ENCODE data around the gene RAB11FIP5.
"Not testable (repeated sequence)": the region's sequence is repeated elsewhere in the genome, so short reads cannot be mapped to it uniquely, and the experiment has no call there.

RAB11FIP5 gene, protein sequence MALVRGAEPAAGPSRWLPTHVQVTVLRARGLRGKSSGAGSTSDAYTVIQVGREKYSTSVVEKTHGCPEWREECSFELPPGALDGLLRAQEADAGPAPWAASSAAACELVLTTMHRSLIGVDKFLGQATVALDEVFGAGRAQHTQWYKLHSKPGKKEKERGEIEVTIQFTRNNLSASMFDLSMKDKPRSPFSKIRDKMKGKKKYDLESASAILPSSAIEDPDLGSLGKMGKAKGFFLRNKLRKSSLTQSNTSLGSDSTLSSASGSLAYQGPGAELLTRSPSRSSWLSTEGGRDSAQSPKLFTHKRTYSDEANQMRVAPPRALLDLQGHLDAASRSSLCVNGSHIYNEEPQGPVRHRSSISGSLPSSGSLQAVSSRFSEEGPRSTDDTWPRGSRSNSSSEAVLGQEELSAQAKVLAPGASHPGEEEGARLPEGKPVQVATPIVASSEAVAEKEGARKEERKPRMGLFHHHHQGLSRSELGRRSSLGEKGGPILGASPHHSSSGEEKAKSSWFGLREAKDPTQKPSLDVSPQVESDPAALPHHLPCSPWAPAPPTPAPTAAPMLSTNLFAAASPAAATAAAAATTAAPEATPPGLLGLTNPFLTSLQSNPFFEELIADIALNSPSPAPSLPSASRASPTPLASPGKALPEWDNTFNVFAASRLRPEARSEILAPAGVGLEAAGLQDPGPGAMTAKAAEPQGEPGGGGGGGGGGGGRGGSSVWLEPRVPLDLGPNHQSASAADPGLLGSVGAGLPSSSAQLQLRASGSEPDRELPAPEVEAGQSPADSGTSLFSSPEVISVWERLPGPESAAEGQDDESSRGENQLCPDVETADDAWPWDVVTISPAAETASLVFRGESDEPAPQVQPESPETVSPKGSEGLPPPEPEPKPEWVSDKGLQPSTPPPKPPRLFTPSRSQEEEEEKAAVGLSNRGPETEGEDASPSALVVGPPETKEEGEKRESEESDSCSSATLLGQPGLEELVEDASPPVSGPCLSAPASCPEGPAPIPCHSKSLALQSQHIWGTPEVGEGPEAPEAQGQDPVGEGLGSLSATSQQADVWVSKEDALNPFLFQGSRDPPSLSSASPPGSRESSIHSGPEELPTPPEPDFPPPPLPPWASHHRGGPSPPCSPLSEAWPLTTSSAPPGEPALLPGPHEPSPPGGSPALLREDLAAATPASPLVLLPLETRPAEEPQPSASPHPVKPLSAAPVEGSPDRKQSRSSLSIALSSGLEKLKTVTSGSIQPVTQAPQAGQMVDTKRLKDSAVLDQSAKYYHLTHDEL (N-terminal part only)
- total RNA-seq: 23.4 reads per million in 2 donors

DNA sequence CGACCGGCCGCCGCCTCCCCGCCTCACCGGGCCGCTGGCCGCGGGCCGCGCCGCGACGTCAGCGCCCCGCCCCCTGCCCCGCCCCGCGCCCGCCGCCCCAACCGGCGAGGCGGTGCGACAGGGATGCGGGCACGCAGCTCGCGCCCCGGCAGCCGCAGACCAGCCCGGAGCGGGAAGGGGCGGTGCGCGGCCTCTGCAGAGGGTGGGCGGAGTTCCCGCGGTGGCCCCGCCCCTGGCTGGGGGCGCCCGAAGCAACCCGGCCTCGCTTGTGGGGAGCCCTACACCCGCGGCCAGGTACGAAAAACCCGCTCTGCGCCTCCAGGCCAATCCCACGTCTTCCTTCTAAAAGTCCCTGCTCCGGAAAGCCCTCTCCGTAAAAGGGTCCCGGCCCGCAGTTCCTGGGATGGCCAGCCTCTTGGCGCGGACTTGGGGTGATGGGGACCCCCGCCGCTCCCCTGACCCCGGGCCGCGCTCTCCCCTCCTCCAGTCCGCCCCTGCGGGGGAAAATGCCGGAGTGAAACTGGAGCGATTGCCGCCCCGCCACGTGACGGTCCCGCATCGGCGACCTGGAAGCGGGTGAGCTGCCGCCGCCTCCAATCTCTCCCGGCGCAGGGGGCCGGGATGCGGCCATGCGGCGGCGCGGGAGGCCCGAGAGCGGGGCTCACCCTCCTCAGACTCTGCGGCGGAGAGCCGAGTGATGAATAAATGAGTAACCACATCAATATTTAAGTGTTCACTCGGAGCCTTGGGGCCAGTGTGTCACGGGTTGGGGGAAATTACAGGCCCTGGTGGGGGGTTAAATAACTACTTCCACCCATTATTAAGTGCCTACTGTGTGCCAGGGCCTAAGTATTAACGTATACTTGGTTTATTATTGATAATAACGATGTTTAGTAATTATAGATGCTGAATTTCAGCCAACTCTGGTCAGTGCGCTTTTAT lies at the start of gene RAB11FIP5:
Gene RAB11FIP5 (minus strand): TSS at position 36 of the 942 bp plus-strand sequence. CDS start 171 bp downstream, outside the sequence.
- DNase-seq: peak; percentile 65 to 80 (median 78)

DNA sequence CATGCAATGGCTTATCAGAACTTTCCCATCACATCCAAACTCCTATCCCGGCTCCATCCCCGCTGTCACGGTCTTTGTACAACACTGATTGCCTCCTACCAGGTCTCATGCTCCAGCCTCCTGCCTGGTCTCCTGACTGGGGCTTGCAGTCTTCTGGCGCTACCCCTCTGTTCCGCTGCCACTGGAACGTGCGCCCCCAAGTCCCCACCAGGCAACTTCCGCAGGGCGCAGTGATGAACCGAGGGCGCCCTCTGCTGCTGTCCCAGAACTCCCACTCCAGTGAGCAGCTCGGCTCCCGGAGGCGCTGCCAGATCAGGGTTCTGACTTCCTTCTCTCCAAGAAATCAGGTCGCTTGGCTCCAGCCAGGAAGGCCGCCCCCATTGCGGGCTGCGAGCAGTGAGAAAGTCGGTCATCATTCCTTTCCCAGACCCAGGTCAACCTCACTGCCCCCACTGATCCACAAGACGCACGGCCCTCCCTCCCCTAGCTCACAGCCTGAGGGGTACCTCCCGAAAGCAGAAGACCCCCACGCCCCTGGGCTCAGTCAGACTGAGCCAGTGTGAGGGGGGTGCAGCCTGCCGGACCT lies 43.9 kb upstream of the RAB11FIP5 start:
- peak in 1 of 5 experiments; percentile 44 for DNase-seq

DNA sequence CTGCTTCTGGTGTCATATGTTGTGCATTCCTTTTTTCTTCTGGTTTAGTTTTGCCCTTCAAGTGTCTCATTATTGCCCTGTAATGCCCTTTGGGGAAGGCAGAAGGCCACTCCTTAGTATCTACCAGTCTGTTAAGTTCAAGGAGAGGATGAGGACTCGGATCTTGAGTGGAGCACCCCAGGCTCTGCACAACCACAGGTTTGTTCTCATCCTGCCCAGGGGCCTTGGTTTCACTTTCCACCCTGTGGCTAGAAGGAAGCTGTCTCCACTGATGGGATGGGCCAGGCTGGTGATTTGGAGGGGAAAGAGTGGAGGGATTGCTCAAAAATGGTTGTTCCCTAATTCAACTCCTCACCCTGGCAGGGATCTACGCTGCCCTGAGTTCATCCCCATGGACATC lies 30.2 kb upstream of the RAB11FIP5 start:
- DNase-seq: no peak

DNA sequence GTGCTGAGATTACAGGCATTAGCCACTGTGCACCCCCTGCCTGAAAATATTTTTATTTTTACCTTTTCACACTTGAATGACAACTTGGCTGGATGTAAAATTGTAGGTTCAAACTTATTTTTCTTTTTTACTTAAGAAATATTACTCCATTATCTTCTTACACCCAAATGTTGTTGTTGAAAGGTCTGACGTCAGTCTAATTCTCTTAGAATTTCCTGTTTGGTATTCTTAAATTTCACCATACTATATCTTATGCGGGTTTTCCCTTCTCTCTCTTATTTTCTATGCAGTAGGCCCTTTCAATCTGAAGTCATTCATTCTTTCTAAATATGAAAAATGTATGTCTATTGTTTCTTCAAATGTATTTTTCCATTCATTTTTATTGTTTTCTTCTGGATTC lies 29.1 kb upstream of the RAB11FIP5 start:
- DNase-seq: no peak

DNA sequence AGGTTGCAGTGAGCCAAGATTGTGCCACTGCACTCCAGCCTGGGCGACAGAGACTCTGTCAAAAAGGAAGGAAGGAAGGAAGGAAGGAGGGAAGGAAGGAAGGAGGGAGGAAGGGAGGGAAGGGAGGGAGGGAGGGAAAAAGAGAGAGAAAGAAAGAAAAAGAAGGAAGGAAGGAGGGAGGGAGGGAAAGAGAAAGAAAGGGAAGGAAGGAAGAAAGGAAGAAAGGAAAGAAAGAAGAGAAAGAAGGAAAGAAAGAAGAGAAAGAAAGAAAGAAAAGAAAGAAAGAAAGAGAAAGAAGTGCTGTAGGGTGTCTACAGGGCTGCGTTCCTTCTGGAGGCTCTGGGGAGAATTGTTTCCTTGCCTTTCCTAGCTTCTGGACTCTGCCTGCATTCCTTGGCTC lies 22.5 kb upstream of the RAB11FIP5 start:
- DNase-seq: no peak

DNA sequence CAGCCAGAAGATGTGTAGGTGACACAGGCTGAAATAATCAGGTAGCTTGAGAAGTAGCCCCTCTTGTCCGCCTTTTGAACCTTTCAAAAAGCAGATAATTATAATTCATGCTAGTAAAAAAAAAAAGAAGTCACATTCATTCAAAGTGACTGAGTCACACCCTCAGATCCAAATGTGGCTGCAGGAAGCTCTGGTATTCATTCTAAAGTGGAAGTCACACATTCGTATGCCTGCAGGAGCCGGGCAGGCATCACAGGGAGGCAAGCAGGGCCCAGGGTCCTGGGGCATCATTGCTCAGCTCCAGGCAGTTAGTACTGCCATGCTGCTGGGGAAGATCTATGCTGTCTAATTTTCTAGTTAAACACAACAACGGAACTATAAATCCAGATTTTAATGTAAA lies 21.7 kb upstream of the RAB11FIP5 start:
- DNase-seq: no peak

DNA sequence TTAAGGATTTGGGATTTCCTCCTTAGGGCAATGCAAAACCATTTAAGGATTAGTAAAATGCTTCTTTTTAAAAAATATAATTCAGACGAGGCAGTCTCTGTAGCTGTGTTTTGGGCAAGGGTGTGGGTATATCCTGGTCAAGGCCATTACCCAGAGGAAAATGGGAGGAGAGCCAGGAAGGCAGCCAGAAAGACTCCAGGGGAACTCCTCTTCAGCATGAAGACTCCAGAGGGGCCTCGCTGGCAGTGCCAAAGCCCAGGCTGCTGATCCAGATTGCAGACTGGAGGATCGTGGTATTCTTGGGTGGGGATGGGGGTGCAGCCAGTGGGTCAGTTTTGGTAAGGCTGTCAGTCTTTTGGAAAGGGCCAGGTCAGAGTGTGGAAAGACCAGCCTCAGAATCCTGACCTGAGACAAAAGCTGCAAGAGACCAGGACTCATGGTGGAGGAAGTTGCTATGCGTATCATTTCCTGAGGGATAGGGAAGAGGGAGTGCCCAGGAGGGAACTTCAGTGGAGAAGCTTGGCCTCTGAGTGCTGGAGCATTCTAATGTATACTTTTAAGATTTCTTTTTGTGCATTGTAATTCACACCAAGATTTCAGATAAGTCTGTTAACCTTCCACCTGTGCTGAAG lies 20.9 kb upstream of the RAB11FIP5 start:
- no peak for DNase-seq

DNA sequence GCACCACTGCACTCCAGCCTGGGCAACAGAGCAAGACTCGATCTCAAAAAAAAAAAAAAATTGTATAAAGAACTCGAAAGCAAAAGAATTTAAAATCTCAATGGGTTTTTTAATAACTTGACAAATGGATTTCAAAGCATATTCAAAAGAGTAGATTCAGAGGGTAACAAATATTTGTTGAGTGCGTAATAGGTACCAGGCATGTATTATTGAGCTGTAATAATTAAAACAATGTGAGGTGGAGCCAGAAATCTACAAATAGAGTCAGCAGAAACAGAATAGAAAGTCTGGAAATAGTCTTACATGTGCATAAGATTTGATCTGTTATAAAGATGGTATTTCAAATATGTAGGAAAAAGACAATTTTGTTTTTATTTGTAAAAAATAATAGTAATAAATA lies 19.1 kb upstream of the RAB11FIP5 start:
- no peak for DNase-seq

DNA sequence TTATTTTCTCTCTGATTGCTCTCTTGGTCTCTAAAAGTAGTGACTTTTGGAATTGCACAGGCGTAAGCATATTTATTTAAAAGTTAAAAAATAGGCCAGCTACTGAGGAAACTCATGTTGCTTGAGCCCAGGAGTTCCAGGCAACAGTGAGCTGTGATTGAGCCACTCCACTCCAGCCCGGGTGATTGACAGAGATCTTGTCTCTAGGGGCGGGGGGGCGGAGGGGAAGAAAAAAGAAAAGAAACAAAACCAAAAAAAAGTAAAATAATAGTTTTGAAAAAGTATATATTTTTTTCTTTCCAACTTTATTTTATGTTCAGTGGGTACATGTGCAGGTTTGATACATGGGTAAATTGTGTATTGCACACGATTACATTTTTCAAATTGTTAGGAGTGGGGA lies 18.0 kb upstream of the RAB11FIP5 start:
- DNase-seq: no peak

DNA sequence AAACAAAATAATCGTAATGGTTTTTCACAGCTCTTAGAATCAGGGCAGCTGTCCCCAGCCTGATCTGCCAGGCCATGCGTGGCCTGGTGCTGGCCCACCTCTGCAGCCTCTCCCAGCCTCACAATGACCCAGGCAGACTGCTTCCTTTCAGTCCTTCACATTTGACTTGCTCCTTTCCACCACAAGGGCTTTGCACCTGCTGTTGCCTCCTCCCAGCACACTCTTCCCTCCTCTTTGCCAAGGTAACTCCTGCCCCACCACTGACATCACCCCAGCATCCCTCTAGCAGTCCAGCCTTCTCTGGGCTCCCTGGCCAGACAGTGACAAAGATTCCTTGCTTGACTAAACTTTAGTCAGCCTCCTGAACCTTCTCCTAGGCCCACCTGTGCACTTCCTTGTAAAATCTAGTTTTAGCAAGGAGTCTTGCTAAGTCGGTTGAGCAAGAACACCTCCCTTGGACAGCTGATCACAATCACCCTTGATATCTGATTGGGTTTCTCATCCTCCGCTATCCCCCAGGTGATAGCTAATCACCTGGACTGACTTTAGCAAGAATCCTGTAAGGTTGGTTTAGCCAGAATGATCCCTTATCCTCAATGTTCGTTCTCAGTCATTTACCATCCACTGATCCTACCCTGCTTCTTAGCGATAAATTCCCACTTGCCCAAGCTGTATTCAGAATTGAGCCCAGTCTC lies 16.2 kb upstream of the RAB11FIP5 start:
- no peak for DNase-seq

DNA sequence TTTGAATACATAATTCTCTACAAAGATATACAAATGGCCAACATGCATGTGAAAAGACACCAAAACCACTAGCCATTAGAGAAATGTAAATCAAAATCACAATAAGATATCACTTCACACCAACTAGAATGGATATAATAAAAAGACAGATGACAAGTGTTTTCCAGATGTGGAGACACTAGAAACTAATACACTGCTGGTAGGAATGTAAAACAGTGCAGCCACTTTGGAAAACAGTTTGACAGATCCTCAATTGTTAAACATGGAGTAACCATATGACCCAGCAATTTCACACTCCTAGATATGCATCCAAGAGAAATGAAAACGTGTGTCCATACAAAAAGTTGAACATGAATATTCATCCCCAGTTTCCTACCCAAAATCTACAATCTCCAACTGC lies 9.8 kb upstream of the RAB11FIP5 start:
- no peak for DNase-seq

DNA sequence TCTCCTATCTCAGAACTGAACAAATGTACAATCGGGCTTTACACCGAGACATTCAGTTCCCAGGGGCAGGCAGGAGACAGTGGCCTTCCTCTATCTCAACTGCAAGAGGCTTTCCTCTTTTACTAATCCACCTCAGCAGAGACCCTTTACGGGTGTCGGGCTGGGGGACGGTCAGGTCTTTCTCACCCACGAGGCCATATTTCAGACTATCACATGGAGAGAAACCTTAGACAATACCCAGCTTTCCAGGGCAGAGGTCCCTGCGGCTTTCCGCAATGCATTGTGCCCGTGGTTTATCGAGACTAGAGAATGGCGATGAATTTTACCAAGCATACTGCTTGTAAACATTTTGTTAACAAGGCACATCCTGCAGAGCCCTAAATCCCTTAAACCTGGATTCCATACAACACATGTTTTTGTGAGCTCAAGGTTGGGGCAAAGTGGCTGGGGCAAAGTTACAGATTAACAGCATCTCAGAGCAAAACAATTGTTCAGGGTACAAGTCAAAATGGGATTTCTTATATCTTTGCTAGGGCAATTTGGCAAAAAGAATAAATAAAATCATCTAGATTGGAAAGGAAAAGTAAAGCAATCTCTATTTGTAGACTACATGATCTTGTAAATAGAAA lies 7.0 kb upstream of the RAB11FIP5 start:
- DNase-seq: not testable (repeated sequence)

DNA sequence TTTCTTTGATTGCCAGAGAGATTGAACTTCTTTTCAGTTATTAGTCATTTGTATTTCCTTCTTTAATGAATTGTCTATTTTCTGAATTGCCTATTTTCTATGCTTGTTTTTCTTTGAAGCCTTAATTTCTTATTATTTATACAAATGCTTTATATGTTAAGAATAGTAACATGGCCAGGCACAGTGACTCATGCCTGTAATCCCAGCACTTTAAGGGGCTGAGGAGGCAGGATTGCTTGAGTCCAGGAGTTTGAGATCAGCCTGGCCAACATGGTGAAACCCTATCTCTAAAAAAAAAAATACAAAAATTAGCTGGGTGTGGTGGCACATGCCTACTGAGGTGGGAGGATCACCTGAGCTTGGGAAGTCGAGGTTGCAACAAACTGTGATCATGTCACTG lies 4.7 kb upstream of the RAB11FIP5 start:
- no peak for DNase-seq

DNA sequence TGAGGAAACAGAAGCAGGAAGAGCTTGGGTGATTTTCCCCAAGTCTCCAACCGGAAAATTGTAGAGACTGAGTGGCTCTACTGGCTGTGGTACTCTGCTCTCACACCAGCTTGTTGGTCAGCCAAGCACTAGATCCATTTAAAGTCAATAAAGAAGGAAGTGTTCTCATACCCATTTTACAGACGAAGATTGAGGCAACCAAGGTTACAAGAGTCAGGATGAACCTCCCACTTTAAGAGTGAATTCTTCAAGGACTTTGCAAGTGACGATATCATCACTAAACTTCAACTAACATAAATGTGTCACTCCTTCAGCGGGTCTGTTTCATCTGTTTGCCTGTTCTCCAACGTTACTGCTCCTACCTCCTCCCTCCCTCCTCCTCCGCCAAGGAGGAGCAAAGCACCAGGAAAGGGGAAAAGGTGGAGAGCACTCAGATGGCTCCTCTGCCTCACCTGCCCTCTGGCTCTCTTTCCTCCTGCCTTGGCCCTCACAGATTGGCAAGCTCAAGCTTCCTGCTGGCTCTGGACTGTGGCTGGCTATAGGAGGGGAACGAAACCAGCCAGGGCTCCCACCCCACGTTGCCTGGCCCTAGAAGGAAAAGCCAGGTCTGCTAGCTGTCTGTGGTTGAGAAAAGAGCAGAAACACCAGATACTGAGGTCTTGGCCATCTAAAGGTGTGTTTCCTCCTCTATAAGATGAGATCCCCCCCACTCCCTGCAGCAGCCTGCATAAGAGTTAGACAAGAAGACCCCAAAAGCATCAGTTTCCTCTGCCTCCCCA lies 3.6 kb upstream of the RAB11FIP5 start:
- DNase-seq: no peak

DNA sequence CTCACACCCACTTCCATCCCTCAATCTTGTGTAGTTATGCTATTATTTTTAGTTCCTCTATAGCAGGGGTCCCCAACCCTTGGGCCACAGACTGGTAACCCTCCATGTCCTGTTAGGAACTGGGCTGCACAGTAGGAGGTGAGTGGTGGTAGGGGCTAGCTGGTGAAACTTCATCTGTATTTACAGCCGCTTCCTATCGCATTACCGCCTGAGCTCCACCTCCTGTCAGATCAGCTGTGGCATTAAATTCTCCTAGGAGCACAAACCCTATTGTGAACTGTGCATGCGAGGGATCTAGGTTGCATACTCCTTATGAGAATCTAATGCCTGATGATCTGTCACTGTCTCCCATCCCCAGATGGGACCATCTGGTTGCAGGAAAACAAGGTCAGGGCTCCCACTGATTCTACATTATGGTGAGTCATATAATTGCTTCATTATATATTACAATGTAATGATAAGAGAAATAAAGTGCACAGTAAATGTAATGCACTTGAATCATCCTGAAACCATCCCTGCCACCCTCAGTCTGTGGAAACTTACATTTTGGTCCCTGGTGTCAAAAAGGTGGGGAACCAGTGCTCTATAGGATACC lies 1.6 kb upstream of the RAB11FIP5 start:
- DNase-seq: no peak

DNA sequence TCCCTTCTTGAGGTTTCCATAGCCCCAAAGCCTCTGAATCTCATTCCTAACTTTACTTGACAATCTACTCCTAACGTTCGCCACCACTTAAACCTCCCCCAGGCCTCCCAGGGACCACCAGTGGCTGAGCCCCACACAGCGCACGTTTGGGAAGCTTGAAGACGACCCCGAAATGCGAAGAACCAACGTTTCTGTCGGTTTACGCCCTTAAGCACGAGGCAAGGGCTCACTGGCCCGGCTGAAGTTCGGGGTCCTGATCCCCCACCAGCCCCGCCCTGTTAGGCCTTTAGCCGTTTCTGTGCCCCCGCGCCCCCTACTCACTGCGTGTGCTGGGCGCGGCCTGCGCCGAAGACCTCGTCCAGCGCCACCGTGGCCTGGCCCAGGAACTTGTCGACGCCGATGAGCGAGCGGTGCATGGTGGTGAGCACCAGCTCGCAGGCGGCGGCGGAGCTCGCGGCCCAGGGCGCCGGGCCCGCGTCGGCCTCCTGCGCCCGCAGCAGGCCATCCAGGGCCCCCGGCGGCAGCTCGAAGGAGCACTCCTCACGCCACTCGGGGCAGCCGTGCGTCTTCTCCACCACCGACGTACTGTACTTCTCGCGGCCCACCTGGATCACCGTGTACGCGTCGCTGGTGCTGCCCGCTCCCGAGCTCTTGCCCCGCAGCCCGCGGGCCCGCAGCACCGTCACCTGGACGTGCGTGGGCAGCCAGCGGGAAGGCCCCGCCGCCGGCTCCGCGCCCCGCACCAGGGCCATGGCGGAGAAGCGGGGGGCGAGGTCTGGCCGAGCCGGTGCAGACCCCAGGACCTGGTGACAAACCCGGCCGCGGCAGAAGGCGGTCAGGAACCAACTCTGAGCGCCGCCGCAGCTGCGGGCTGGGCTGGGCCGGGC lies 479 bp downstream of the RAB11FIP5 start:
- peak in 2 of 5 experiments; percentile 26 to 55 for DNase-seq
